Activated CD8-positive, alpha-beta T cell treated with anti-CD3 and anti-CD28 coated beads, Interleukin-2, amount 10 ng/mL, durations not matched to agents 7 days and 5 days (primary cell): ENCODE measurements around the gene ZNF296. TPM values are rescaled to one million over a fixed set of nuclear protein-coding genes. Genes with fewer than 3 reads are reported as not detected.

Experiments
- total RNA-seq, 2 experiments: library from RNA; stranded (reverse); gene quantifications; one replicate each; pipeline ENCODE4 v1.2.3, GENCODE V29; 2021

Gene ZNF296
- total RNA-seq, 2 experiments from 2014 or later, result 6.2 to 6.3 TPM

Other genes with a start within 250 kb of the ZNF296 start
- gene NECTIN2, start 230.2 kb downstream of the ZNF296 start, total RNA-seq, result under 1 TPM; 0.26 to 0.31 TPM
- gene TOMM40, start 185.2 kb downstream of the ZNF296 start, total RNA-seq, result 10 to 100 TPM; 84.5 to 88.4 TPM
- under 1 TPM; 0.68 to 0.89 TPM for gene APOE, start 170.7 kb downstream of the ZNF296 start, total RNA-seq
- gene APOC1, start 161.9 kb downstream of the ZNF296 start, total RNA-seq, result not detected
- not detected for gene APOC4, start 134.2 kb downstream of the ZNF296 start, total RNA-seq
- gene APOC2, start 130.4 kb downstream of the ZNF296 start, total RNA-seq, result not detected
- gene CLPTM1, start 121.1 kb downstream of the ZNF296 start, total RNA-seq, result 10 to 100 TPM; 65.5 to 67.8 TPM
- gene RELB, start 75.0 kb downstream of the ZNF296 start, total RNA-seq, result 10 to 100 TPM in 1 of 2 experiments, 1 to 10 TPM in 1; 8.7 to 10.2 TPM
- gene CLASRP, start 37.4 kb downstream of the ZNF296 start, total RNA-seq, result 10 to 100 TPM; 82.5 to 94.5 TPM
- gene GEMIN7, start 2.8 kb upstream of the ZNF296 start, total RNA-seq, result 10 to 100 TPM; 30.2 to 31.7 TPM
- 10 to 100 TPM; 28.3 to 29.2 TPM for gene PPP1R37, start 16.7 kb upstream of the ZNF296 start, total RNA-seq
- gene NKPD1, start 84.5 kb upstream of the ZNF296 start, total RNA-seq, result under 1 TPM; 0.16 to 0.24 TPM
- 10 to 100 TPM; 54.0 to 55.5 TPM for gene TRAPPC6A, start 101.8 kb upstream of the ZNF296 start, total RNA-seq
- 10 to 100 TPM; 16.0 to 16.7 TPM for gene BLOC1S3, start 102.3 kb upstream of the ZNF296 start, total RNA-seq
- gene EXOC3L2, start 168.9 kb upstream of the ZNF296 start, total RNA-seq, result not detected
- gene MARK4, start 174.8 kb upstream of the ZNF296 start, total RNA-seq, result 10 to 100 TPM; 18.3 to 18.5 TPM
- gene CKM, start 246.4 kb upstream of the ZNF296 start, total RNA-seq, result not detected